Endodermal cell (in vitro differentiated cells): Measurements from ENCODE around the gene DENND4C. TPM values are rescaled to one million over a fixed set of nuclear protein-coding genes. Genes with fewer than 3 reads are reported as not detected.
A peak's percentile ranks its signal among the peaks of the same experiment; 100 is the strongest.

Source experiments
- DNase-seq: peaks from one replicate; pipeline ENCODE4 v3.0.0-alpha.2; 2017
- H3K27ac ChIP-seq: 2 replicates; pipeline ENCODE4 v1.5.1; 2013; ENCODE audit warnings: mild to moderate bottlenecking, low read depth, low read length, moderate library complexity
- H3K27me3 ChIP-seq: 2 replicates; pipeline ENCODE4 v1.6.1; 2013; ENCODE audit warnings: mild to moderate bottlenecking, low read length, moderate library complexity; ENCODE audit not compliant: insufficient read depth, control insufficient read depth, poor library complexity, severe bottlenecking
- H3K36me3 ChIP-seq: 2 replicates; pipeline ENCODE4 v1.7.0; 2013; ENCODE audit warnings: mild to moderate bottlenecking, low read length, moderate library complexity; ENCODE audit not compliant: control insufficient read depth, insufficient read depth
- H3K4me1 ChIP-seq: one replicate; pipeline ENCODE4 v1.7.0; 2013; ENCODE audit warnings: low read length; ENCODE audit not compliant: control insufficient read depth, insufficient read depth
- H3K4me3 ChIP-seq: 2 replicates; pipeline ENCODE4 v1.5.1; 2013; ENCODE audit warnings: mild to moderate bottlenecking, low read length, moderate library complexity
- H3K9ac ChIP-seq: 2 replicates; pipeline ENCODE4 v1.6.1; 2013; ENCODE audit warnings: mild to moderate bottlenecking, low read length, moderate library complexity; ENCODE audit not compliant: poor library complexity, severe bottlenecking; ENCODE audit errors: extremely low read depth
- H3K9me3 ChIP-seq: 2 replicates; pipeline ENCODE4 v1.6.1; 2013; ENCODE audit warnings: mild to moderate bottlenecking, low read length, moderate library complexity; ENCODE audit not compliant: control insufficient read depth
- H3K27ac Mint-ChIP-seq: 2 replicates; pipeline ENCODE4 v1.8.0; 2020; ENCODE audit warnings: mixed read lengths
- H3K27me3 Mint-ChIP-seq: 2 replicates; pipeline ENCODE4 v1.8.0; 2021; ENCODE audit warnings: mild to moderate bottlenecking, mixed read lengths; ENCODE audit not compliant: insufficient read depth
- H3K36me3 Mint-ChIP-seq: 2 replicates; pipeline ENCODE4 v1.8.0; 2020; ENCODE audit warnings: low read depth, mixed read lengths
- H3K4me1 Mint-ChIP-seq: 2 replicates; pipeline ENCODE4 v1.8.0; 2020; ENCODE audit warnings: mixed read lengths
- H3K4me3 Mint-ChIP-seq: 2 replicates; pipeline ENCODE4 v1.8.0; 2020; ENCODE audit warnings: mild to moderate bottlenecking, moderate library complexity, mixed read lengths
- H3K9me3 Mint-ChIP-seq: 2 replicates; pipeline ENCODE4 v1.8.0; 2020; ENCODE audit warnings: mild to moderate bottlenecking, mixed read lengths
- WGBS, 2 experiments: methylation state at CpG; one replicate each; pipeline versions ENCODE4 v1.1.5 to v1.1.7; 2013; ENCODE audit warnings: missing lambda C conversion rate in 2 of 2, mixed read lengths in 1 of 2; ENCODE audit not compliant: insufficient coverage in 1 of 2, insufficient read length in 1 of 2; 5-methylcytosine and 5-hydroxymethylcytosine counted together
- total RNA-seq, 2 donors: library from RNA; stranded (reverse); fragmentation: NEBNext Ultra II Directional in 1 of 2; extraction: Animal tissue kit (Norgen Biotek cat#: 25700) in 1 of 2; gene quantifications; 2 replicates in 1 of 2; 3 replicates in 1 of 2; pipeline ENCODE4 v1.2.1, GENCODE V29; 2021
- TF ChIP-seq, protein P1 (sequence below): fragments of 200-600 bp; sonication (generic); conservative IDR thresholded peaks from 2 replicates; pipeline ENCODE4 v1.5.0; 2021; ENCODE audit warnings: antibody characterized with exemption, mild to moderate bottlenecking

DENND4C gene
- total RNA-seq, 2 donors from 2014 or later, result 25.4 to 27.2 TPM

GRCh38 chr9:19241728-19242127 lies 11.2 kb downstream of the DENND4C start:
- 72 to 79% methylated on average over 6 of the region's 6 CpGs for WGBS, 2 experiments

DNA sequence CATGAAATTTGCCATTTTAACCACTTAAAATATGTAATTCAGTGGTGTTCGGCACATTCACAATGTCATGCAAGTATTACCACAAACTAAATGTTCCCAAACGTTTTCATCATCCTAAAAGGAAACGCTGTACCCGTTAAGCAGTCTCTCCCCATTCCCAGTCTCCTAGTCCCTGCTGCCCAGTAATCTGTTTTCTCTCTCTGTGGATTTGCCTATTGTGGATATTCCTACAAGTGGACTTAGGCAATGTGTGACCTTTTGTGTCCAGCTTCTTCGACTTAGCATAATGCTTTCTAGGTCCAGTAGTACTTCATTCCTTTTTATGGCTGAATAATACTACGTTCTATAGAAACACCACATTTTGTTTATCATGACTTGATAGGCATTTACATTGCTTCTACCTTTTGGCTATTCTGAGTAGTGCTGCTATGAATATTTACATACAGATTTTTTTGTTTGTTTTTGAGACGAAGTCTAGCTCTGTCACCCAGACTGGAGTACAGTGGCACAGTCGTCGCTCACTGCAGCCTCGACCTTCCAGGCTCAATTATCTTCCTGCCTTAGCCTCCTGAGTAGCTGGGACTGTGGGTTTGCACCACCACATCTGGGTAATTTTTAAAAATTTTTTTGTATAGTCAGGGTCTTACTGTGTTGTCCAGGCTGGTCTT lies 13.0 kb downstream of the DENND4C start:
- H3K4me1 ChIP-seq, result no peaks in the 10 kb centered on the region
- no peak overlapping the region for H3K9ac ChIP-seq
- H3K27ac ChIP-seq, result no peak overlapping the region
- no peaks in the 10 kb centered on the region for H3K9me3 ChIP-seq
- Mint-ChIP-seq H3K27me3 (no peaks in the 10 kb centered on the region), H3K4me1 (peaks cover 17% of the 10 kb centered on the region), H3K27ac (peak overlapping the region; percentile 56), H3K9me3 (no peaks in the 10 kb centered on the region), H3K4me3 (no peak overlapping the region), H3K36me3 (peaks cover 26% of the 10 kb centered on the region)
- TF ChIP-seq, protein P1, sequence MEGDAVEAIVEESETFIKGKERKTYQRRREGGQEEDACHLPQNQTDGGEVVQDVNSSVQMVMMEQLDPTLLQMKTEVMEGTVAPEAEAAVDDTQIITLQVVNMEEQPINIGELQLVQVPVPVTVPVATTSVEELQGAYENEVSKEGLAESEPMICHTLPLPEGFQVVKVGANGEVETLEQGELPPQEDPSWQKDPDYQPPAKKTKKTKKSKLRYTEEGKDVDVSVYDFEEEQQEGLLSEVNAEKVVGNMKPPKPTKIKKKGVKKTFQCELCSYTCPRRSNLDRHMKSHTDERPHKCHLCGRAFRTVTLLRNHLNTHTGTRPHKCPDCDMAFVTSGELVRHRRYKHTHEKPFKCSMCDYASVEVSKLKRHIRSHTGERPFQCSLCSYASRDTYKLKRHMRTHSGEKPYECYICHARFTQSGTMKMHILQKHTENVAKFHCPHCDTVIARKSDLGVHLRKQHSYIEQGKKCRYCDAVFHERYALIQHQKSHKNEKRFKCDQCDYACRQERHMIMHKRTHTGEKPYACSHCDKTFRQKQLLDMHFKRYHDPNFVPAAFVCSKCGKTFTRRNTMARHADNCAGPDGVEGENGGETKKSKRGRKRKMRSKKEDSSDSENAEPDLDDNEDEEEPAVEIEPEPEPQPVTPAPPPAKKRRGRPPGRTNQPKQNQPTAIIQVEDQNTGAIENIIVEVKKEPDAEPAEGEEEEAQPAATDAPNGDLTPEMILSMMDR, result no peak
- H3K4me3 ChIP-seq, result no peak overlapping the region
- H3K36me3 ChIP-seq, result peaks cover 10% of the 10 kb centered on the region
- DNase-seq, result no peak
- no peaks in the 10 kb centered on the region for H3K27me3 ChIP-seq
- 93 to 94% methylated on average over 9 to 10 of the region's 10 CpGs for WGBS, 2 experiments

More at GRCh38 chr9:19241728-19242127, 11.2 kb downstream of the DENND4C start:
- Histone ChIP-seq H3K27ac (no peak overlapping the region), H3K9me3 (no peaks in the 10 kb centered on the region), H3K4me3 (no peak overlapping the region), H3K4me1 (no peaks in the 10 kb centered on the region), H3K9ac (no peak overlapping the region), H3K36me3 (peaks cover 10% of the 10 kb centered on the region), H3K27me3 (no peaks in the 10 kb centered on the region)
- Mint-ChIP-seq H3K27ac (peak overlapping the region; percentile 12), H3K4me1 (peaks cover 16% of the 10 kb centered on the region), H3K4me3 (no peak overlapping the region), H3K27me3 (no peaks in the 10 kb centered on the region), H3K9me3 (no peaks in the 10 kb centered on the region), H3K36me3 (peaks cover 25% of the 10 kb centered on the region)
- TF ChIP-seq, protein P1, result no peak
- DNase-seq, result no peak

DNA sequence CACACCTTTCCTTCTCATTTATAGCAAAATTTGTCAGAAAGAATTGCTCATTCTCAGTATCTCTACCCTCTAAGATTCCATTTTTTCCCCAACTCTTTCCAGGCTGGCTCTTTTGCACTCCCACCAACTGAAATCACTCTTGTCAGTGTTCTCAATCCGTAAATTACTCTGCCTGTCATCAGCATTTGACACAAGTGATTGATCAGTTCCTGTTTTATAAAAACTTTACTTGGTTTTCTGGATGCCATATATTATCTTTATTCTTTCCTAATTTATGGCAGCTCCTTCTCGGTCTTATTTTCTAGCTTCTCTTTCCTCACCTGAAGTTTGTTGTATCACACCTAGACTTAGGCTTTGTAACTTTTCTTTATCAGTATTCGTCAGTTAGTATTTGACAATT lies 16.4 kb downstream of the DENND4C start:
- TF ChIP-seq, protein P1, result no peak
- no peak overlapping the region for H3K27ac ChIP-seq

More for the DNA sequence above, 16.4 kb downstream of the DENND4C start:
- Histone ChIP-seq H3K27me3 (no peaks in the 10 kb centered on the region), H3K9ac (no peak overlapping the region), H3K4me3 (no peak overlapping the region), H3K9me3 (no peaks in the 10 kb centered on the region), H3K36me3 (no peaks in the 10 kb centered on the region), H3K4me1 (peaks cover 5% of the 10 kb centered on the region)
- H3K36me3 Mint-ChIP-seq, result peaks cover 9% of the 10 kb centered on the region
- no peaks in the 10 kb centered on the region for H3K27me3 Mint-ChIP-seq
- no peaks in the 10 kb centered on the region for H3K9me3 Mint-ChIP-seq
- H3K4me3 Mint-ChIP-seq, result no peak overlapping the region
- 94 to 95% methylated on average over 3 of the region's 3 CpGs for WGBS, 2 experiments
- H3K27ac Mint-ChIP-seq, result no peak overlapping the region
- no peak for DNase-seq
- H3K4me1 Mint-ChIP-seq, result peaks cover 35% of the 10 kb centered on the region
